Measurements from ENCODE around the gene ITGA5. TPM values are rescaled to one million over a fixed set of nuclear protein-coding genes. Genes with fewer than 3 reads are reported as not detected.
A peak's percentile ranks its signal among the peaks of the same experiment; 100 is the strongest.

The ITGA5 gene
- total RNA-seq, 1 donor from 2014 or later = 116 TPM

DNA sequence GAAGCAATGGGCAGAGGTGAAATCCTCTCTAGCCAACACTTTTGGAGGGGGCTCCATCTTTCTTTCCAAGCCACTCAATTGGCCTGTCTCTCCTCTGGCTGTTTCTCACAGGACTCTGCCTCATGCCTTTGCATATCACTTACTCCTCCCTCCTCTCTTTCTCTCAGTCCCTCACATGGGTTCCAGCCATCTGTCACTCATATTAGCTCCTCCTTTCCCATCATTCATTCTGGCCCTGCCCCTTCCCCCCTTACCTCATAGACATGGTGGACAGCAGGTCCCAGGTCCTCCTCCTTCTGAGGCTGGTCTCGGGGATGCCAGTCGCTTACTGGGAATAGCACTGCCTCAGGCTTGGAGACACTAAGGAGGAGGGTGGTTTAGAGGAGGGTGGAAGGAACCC lies 17.9 kb downstream of the ITGA5 start:
- no peak for DNase-seq (ENCODE audit: low read depth)
- TF ChIP-seq, protein P1, sequence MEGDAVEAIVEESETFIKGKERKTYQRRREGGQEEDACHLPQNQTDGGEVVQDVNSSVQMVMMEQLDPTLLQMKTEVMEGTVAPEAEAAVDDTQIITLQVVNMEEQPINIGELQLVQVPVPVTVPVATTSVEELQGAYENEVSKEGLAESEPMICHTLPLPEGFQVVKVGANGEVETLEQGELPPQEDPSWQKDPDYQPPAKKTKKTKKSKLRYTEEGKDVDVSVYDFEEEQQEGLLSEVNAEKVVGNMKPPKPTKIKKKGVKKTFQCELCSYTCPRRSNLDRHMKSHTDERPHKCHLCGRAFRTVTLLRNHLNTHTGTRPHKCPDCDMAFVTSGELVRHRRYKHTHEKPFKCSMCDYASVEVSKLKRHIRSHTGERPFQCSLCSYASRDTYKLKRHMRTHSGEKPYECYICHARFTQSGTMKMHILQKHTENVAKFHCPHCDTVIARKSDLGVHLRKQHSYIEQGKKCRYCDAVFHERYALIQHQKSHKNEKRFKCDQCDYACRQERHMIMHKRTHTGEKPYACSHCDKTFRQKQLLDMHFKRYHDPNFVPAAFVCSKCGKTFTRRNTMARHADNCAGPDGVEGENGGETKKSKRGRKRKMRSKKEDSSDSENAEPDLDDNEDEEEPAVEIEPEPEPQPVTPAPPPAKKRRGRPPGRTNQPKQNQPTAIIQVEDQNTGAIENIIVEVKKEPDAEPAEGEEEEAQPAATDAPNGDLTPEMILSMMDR (conservative IDR thresholded peaks at IDR 0.05; ENCODE audit: low read depth, low read length) = no peak
- no peak overlapping the region for H3K4me3 ChIP-seq (ENCODE audit: low read depth, low read length)

DNA sequence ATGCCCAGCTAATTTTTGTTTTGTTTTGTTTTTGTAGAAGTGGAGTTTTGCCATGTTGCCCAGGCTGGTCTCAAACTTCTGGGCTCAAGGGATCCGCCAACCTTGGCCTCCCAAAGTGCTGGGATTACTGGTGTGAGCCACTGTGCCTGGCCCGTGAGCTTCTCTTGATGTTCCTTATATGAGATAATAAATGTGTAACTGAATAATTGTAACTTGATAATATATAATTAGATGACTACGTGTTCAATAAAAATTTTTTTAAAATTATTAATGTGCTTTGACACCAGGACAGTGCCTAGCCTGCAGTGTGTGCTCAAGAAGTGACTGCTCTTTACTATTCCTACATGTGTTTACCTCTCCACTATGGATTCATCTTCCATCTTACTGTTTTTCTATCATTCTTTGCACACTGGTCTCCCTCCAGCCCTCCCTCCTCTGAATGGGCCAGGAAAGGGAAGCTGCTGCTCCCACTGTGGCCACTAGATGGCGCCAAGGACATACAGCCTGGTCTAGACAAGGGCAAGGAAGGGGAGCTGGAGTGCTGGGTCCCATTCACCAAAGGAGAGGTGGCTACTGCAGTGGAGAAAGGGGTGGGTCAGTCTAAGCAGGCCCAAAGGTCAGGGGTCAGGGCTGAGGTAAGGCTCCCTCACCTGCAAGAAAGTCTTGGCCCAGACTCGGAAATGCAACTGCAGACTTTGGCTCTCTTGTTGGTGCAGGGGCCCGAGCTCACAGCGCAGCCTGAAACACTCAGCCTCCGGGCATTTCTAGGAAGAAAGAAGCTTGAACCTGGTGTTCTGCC lies 19.9 kb downstream of the ITGA5 start:
- TF ChIP-seq, protein P1 (conservative IDR thresholded peaks at IDR 0.05; ENCODE audit: low read depth, low read length) = peak; percentile 100
- H3K4me3 ChIP-seq (ENCODE audit: low read depth, low read length) = no peak overlapping the region
- DNase-seq (ENCODE audit: low read depth) = no peak

DNA sequence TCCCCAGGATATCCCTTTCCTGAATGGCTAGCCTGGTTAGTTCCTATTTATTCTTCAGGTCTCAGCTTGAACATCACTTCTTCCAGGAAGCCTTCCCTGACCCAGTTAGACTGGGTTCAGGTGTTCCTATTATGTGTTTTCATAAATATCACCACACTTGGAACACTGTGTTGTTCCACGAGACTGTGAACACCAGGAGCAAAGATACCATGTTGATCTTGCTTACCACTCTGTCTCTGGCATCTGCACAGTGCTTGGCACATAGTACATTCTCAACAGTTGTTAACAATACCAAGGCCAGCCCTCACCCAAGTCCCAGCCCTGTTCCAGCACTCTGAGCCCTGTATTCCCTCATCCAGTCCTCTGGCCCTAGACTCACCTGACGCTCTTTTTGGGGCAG lies 20.8 kb downstream of the ITGA5 start:
- TF ChIP-seq, protein P1 (conservative IDR thresholded peaks at IDR 0.05; ENCODE audit: low read depth, low read length) = no peak
- no peak overlapping the region for H3K4me3 ChIP-seq (ENCODE audit: low read depth, low read length)
- DNase-seq (ENCODE audit: low read depth) = no peak

DNA sequence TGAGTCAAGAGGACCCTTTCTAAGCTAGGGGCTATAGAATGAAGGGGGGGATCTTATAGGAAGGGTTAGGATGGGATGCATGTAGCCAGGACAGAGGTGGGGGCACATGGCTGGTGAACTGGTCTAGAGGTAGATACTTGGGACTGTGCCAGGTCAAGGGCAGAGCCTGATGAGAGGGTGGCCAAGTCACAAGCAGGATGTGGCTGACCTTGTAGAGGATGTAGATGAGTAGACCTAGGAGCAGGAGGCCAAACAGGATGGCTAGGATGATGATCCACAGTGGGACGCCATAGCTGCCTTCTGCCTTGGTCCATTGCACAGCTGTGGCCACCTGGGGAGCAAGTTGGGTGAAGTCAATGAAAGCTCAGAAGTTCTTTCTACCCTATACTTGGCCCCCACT lies 21.9 kb downstream of the ITGA5 start:
- TF ChIP-seq, protein P1 (conservative IDR thresholded peaks at IDR 0.05; ENCODE audit: low read depth, low read length) = no peak
- no peak overlapping the region for H3K4me3 ChIP-seq (ENCODE audit: low read depth, low read length)
- no peak for DNase-seq (ENCODE audit: low read depth)

DNA sequence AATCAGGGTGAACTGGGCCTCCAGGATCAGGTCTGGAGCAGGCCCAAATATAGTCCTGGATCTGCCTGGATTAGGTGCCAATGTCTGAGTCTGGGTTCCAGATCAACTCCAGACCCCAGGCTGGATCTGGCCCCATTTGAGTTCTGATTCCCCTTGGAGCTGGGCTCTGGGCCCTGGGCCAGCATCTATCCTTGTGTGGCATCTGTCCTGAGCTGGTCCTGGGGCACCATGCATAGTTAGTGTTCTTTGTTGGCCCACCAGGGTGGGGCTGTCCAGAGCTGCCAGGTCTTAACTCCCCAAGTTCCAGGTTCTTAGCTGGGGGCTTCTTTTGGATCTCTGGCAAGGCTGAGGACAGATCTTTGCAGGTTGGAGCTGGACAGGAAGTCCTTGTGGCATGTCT lies 23.5 kb downstream of the ITGA5 start:
- no peak overlapping the region for H3K4me3 ChIP-seq (ENCODE audit: low read depth, low read length)
- no peak for DNase-seq (ENCODE audit: low read depth)
- TF ChIP-seq, protein P1 (conservative IDR thresholded peaks at IDR 0.05; ENCODE audit: low read depth, low read length) = no peak

DNA sequence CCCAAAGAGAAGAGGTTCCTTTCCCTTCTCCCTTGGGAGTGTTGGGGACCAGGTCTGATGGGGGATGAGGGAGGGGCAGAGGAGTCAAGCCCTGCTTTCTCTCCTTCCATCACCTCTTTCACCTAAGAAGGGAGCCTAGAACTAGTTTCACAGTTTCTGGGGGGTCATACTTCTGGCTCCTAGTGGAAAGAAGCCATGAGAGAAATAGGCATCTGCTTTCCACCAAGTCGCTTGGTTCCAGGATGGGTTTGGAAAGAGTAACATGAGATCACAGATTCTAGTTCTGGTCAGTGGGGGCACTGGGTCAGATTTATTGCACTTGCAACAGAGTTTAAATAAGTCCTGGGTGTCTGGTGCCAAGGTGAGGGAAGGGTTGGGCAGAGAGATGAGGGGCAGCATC lies 24.1 kb downstream of the ITGA5 start:
- H3K4me3 ChIP-seq (ENCODE audit: low read depth, low read length) = no peak overlapping the region
- no peak for DNase-seq (ENCODE audit: low read depth)
- TF ChIP-seq, protein P1 (conservative IDR thresholded peaks at IDR 0.05; ENCODE audit: low read depth, low read length) = no peak

DNA sequence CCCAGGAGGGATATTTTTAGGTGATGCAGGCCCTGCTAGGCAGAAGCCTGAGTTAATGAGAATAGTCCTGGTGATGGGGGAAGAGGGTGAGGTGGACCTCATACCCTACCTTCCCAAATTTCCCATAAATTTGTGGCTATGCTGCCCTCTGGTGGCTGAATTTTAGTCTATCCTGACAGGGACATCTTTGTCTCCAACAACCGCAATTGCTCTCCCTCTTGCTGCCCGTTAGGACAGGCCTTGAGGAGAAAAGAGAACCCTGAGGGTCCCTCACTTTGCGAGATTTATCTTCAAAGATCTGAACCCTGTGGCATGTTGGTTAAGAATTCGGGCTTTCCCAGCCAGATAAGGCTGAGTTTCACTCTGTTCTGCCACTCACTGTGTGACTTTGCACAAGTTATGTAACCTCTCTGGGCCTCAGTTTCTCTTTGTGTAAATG lies 24.8 kb downstream of the ITGA5 start:
- TF ChIP-seq, protein P1 (conservative IDR thresholded peaks at IDR 0.05; ENCODE audit: low read depth, low read length) = peak; percentile 79
- no peak for DNase-seq (ENCODE audit: low read depth)
- no peak overlapping the region for H3K4me3 ChIP-seq (ENCODE audit: low read depth, low read length)
